SK-N-SH (cell line): ENCODE data around the gene GSE1. TPM values are rescaled to one million over a fixed set of nuclear protein-coding genes. Genes with fewer than 3 reads are reported as not detected.

ENCODE experiments used
- CTCF ChIA-PET: fragments of 300-600, 350-600 bp; formaldehyde crosslinking; extraction: SDS; loops from one replicate; lab custom pipeline; 2021; lab: Yijun Ruan, JAX
- POLR2A ChIA-PET: fragments of 350-600 bp; sonication (Branson Sonifier 250); formaldehyde crosslinking; extraction: SDS; loops from one replicate; lab custom pipeline; 2020; ENCODE audit warnings: antibody characterized with exemption, inconsistent platforms; lab: Yijun Ruan, JAX
- DNase-seq: peaks from one replicate; pipeline ENCODE4 v3.0.0; 2012
- H2AFZ ChIP-seq: fragments of 200-600 bp; sonication (generic); 2 replicates; pipeline ENCODE4 v1.8.1; 2016; ENCODE audit warnings: antibody characterized with exemption, mild to moderate bottlenecking, low read depth
- H3F3A ChIP-seq: fragments of 200-600 bp; sonication (generic); replicated peaks from 2 replicates; pipeline ENCODE3; 2016; ENCODE audit warnings: antibody characterized with exemption, mild to moderate bottlenecking; ENCODE audit not compliant: insufficient read depth
- H3K27ac ChIP-seq, 2 experiments: fragments of 200-500 bp in 1 of 2; fragments of 200-600 bp in 1 of 2; sonication (Bioruptor generic) in 1 of 2; sonication (generic), shearing (Covaris generic) in 1 of 2; 2 replicates each; pipeline versions ENCODE4 v1.5.1 to v1.6.1; 2014 to 2016; ENCODE audit warnings: low read depth in 2 of 2, inconsistent platforms in 1 of 2, low read length in 1 of 2, mild to moderate bottlenecking in 1 of 2, mixed read lengths in 1 of 2
- H3K27me3 ChIP-seq: fragments of 200-600 bp; sonication (generic), shearing (Covaris generic); 2 replicates; pipeline ENCODE4 v1.6.1; 2016; ENCODE audit warnings: mixed run types; ENCODE audit not compliant: insufficient read depth
- H3K36me3 ChIP-seq, 2 experiments: fragments of 200-500 bp in 1 of 2; fragments of 200-600 bp in 1 of 2; sonication (Bioruptor generic) in 1 of 2; sonication (generic) in 1 of 2; replicated peaks in 1 of 2; 2 replicates each; pipeline versions ENCODE3 to v1.5.1; 2014 to 2016; ENCODE audit warnings: low read length in 1 of 2, mild to moderate bottlenecking in 1 of 2; ENCODE audit not compliant: insufficient read depth in 2 of 2, control insufficient read depth in 1 of 2
- H3K4me1 ChIP-seq, 2 experiments: fragments of 200-500 bp in 1 of 2; fragments of 200-600 bp in 1 of 2; sonication (Bioruptor generic) in 1 of 2; sonication (generic), shearing (Covaris generic) in 1 of 2; 2 replicates each; pipeline versions ENCODE4 v1.5.1 to v1.6.1; 2014 to 2016; ENCODE audit warnings: low read depth in 1 of 2, low read length in 1 of 2, mixed run types in 1 of 2; ENCODE audit not compliant: insufficient read depth in 2 of 2, control insufficient read depth in 1 of 2
- H3K4me2 ChIP-seq: fragments of 200-600 bp; sonication (generic), shearing (Covaris generic); 2 replicates; pipeline ENCODE4 v1.6.1; 2017; ENCODE audit warnings: mixed run types
- H3K4me3 ChIP-seq, 2 experiments: fragments of 200-500 bp in 1 of 2; fragments of 200-600 bp in 1 of 2; sonication (Bioruptor generic) in 1 of 2; sonication (generic), shearing (Covaris generic) in 1 of 2; 2 replicates each; pipeline versions ENCODE4 v1.5.1 to v1.8.1; 2014 to 2016; ENCODE audit warnings: low read depth in 2 of 2, inconsistent platforms in 1 of 2, low read length in 1 of 2, mild to moderate bottlenecking in 1 of 2, mixed read lengths in 1 of 2, moderate library complexity in 1 of 2
- H3K79me2 ChIP-seq: fragments of 200-600 bp; sonication (generic); 2 replicates; pipeline ENCODE4 v1.8.1; 2017; ENCODE audit warnings: mild to moderate bottlenecking; ENCODE audit not compliant: insufficient read depth
- H3K9ac ChIP-seq: fragments of 200-600 bp; sonication (generic); 2 replicates; pipeline ENCODE4 v1.6.1; 2017; ENCODE audit warnings: mixed run types
- H3K9me2 ChIP-seq: fragments of 200-600 bp; sonication (generic); 2 replicates; pipeline ENCODE4 v1.6.1; 2017; ENCODE audit warnings: mixed run types
- H3K9me3 ChIP-seq: fragments of 200-600 bp; sonication (generic); 2 replicates; pipeline ENCODE4 v1.6.1; 2017; ENCODE audit warnings: mixed run types, mild to moderate bottlenecking, moderate library complexity
- H4K20me1 ChIP-seq: fragments of 200-600 bp; sonication (generic); 2 replicates; pipeline ENCODE4 v1.6.1; 2017; ENCODE audit warnings: mild to moderate bottlenecking, mixed run types; ENCODE audit not compliant: insufficient read depth
- CTCF ChIP-seq: fragments of 200-600 bp; sonication (generic); IDR thresholded peaks from 2 replicates; pipeline ENCODE4 v1.6.1; 2017; ENCODE audit warnings: antibody characterized with exemption, mild to moderate bottlenecking, moderate library complexity
- ELF1 ChIP-seq: IDR thresholded peaks from 2 replicates; pipeline ENCODE4 v1.4.0; 2012
- EZH2phosphoT487 ChIP-seq: fragments of 200-600 bp; sonication (generic); IDR thresholded peaks from 2 replicates; pipeline ENCODE4 v1.6.1; 2017; ENCODE audit warnings: low read depth, mixed run types, mild to moderate bottlenecking, antibody characterized with exemption, moderate library complexity, borderline replicate concordance
- FOSL2 ChIP-seq: IDR thresholded peaks from 2 replicates; pipeline ENCODE4 v1.4.0; 2012; ENCODE audit warnings: low read depth, mild to moderate bottlenecking, moderate library complexity, borderline replicate concordance
- GABPA ChIP-seq: IDR thresholded peaks from 2 replicates; pipeline ENCODE4 v1.4.0; 2012; ENCODE audit warnings: low read depth, mild to moderate bottlenecking
- IRF3 ChIP-seq: fragments of 150-350 bp; IDR thresholded peaks from 2 replicates; pipeline ENCODE4 v1.6.1; 2016; ENCODE audit warnings: mild to moderate bottlenecking, low read depth, low read length
- MEF2A ChIP-seq: IDR thresholded peaks from 2 replicates; pipeline ENCODE4 v1.4.0; 2012; ENCODE audit warnings: low read depth, borderline replicate concordance
- MXI1 ChIP-seq: IDR thresholded peaks from 2 replicates; pipeline ENCODE4 v1.6.1; 2012; ENCODE audit warnings: mild to moderate bottlenecking, low read depth, low read length, improper control_type of control experiment
- NFIC ChIP-seq: IDR thresholded peaks from 2 replicates; pipeline ENCODE4 v1.4.0; 2012; ENCODE audit warnings: borderline replicate concordance
- POLR2AphosphoS5 ChIP-seq: IDR thresholded peaks from 2 replicates; pipeline ENCODE4 v1.6.1; 2012; ENCODE audit warnings: low read depth, low read length
- RCOR1 ChIP-seq: fragments of 150-350 bp; IDR thresholded peaks from 2 replicates; pipeline ENCODE4 v1.6.1; 2017; ENCODE audit warnings: antibody characterized with exemption, low read length
- RFX5 ChIP-seq: IDR thresholded peaks from 2 replicates; pipeline ENCODE4 v1.6.1; 2012; ENCODE audit warnings: mild to moderate bottlenecking, improper control_type of control experiment, low read length
- SIN3A ChIP-seq: IDR thresholded peaks from 2 replicates; pipeline ENCODE4 v1.6.1; 2012; ENCODE audit warnings: low read depth, mild to moderate bottlenecking, low read length, moderate library complexity, borderline replicate concordance
- SMC3 ChIP-seq: IDR thresholded peaks from 2 replicates; pipeline ENCODE4 v1.6.1; 2012; ENCODE audit warnings: low read depth, low read length, improper control_type of control experiment
- TCF12 ChIP-seq: IDR thresholded peaks from 2 replicates; pipeline ENCODE4 v1.4.0; 2012
- ZBTB33 ChIP-seq: IDR thresholded peaks from 2 replicates; pipeline ENCODE4 v1.4.0; 2012; ENCODE audit warnings: low read depth, borderline replicate concordance
- WGBS: methylation state at CpG from one replicate; pipeline ENCODE4 v1.1.6; 2017; ENCODE audit warnings: low lambda C conversion rate; 5-methylcytosine and 5-hydroxymethylcytosine counted together
- polyA plus RNA-seq, 3 experiments: library from polyadenylated mRNA; depleted of rRNA; stranded (reverse); fragments of >200 nt; gene quantifications; 2 replicates each; pipeline ENCODE4 v1.2.3, GENCODE V29; 2012

Gene GSE1
- polyA plus RNA-seq, 1 of the 3 experiments (the other 2 are of a cell fraction) = 26.5 TPM

- Histone ChIP-seq H3K4me1 (peaks cover 12 to 61% of the 10 kb centered on the region in 2 experiments; a peak in 3 of 4 replicates), H3K27ac (no peak overlapping the region; a peak in 1 of 4 replicates), H3K27me3 (no peaks in the 10 kb centered on the region), H3K9me2 (no peaks in the 10 kb centered on the region), H3K4me3 (no peak overlapping the region), H3K36me3 (no peaks in the 10 kb centered on the region), H2AFZ (no peak overlapping the region), H3K79me2 (0 out of 2 replicates have a peak, but pooled peaks cover 6% of the 10 kb centered on the region)
- DNase-seq = no peak
- POLR2A ChIA-PET = no interaction called here
- TF ChIP-seq IRF3 (no peak), RCOR1 (no peak), POLR2AphosphoS5 (no peak), SMC3 (no peak), CTCF (no peak), MEF2A (no peak)
- TF ChIP-seq, all 33 proteins: peak for 0
- Histone ChIP-seq H3K4me2 (no peak overlapping the region), H3F3A (no peaks in the 10 kb centered on the region), H3K9me3 (no peaks in the 10 kb centered on the region), H3K9ac (no peak overlapping the region), H4K20me1 (peaks cover 76% of the 10 kb centered on the region)
- CTCF ChIA-PET = interaction anchor here (1.5 to 1.7 kb wide), 3 partner anchors 18 to 167 kb away, joined by 3 to 6 read pairs (median 4); no protein-coding TSS in a partner anchor
- 94% methylated on average over 21 of the region's 26 CpGs for WGBS
Measured at GRCh38 chr16:85587762-85588556, 25.2 kb upstream of the GSE1 start.

GRCh38 chr16:85588562-85589503 lies 24.3 kb upstream of the GSE1 start:
- no peak for DNase-seq
- Histone ChIP-seq H3K27me3 (no peaks in the 10 kb centered on the region), H3F3A (no peaks in the 10 kb centered on the region), H4K20me1 (peaks cover 69% of the 10 kb centered on the region), H3K36me3 (no peaks in the 10 kb centered on the region), H3K9ac (no peak overlapping the region), H3K4me1 (peaks cover 3 to 61% of the 10 kb centered on the region in 2 experiments; a peak in 2 of 4 replicates), H3K9me3 (no peaks in the 10 kb centered on the region), H3K9me2 (no peaks in the 10 kb centered on the region), H3K4me3 (no peak overlapping the region), H2AFZ (no peak overlapping the region), H3K4me2 (no peak overlapping the region), H3K79me2 (0 out of 2 replicates have a peak, but pooled peaks cover 6% of the 10 kb centered on the region), H3K27ac (peak overlapping the region in 1 of 2 experiments; percentile 12; a peak in 1 of 4 replicates)
- WGBS = 90% methylated on average over 16 of the region's 27 CpGs
- CTCF ChIA-PET = interaction anchor here (0.6 to 1.5 kb wide), 4 partner anchors 17 to 123 kb away, joined by 3 to 4 read pairs (median 3); no protein-coding TSS in a partner anchor
- POLR2A ChIA-PET = no interaction called here
- TF ChIP-seq GABPA = no peak
- TF ChIP-seq EZH2phosphoT487 = no peak
- TF ChIP-seq NFIC = no peak
- no peak for TF ChIP-seq RFX5
- TF ChIP-seq SIN3A = no peak
- no peak for TF ChIP-seq CTCF
- TF ChIP-seq ELF1 = no peak
- no peak for TF ChIP-seq TCF12
- TF ChIP-seq ZBTB33 = no peak
- no peak for TF ChIP-seq FOSL2
- TF ChIP-seq MXI1 = no peak
